SIG-M5 treated with dmso at 0.1 percent for 504 hours (cell line): ENCODE results near the gene ZNRF2.
"Not testable (repeated sequence)": the region's sequence is repeated elsewhere in the genome, so short reads cannot be mapped to it uniquely, and the experiment has no call there.

Experiments
- DNase-seq: peaks from one replicate; lab custom pipeline; 2025; ENCODE audit not compliant: unreplicated experiment; lab: John Stamatoyannopoulos, UW

Gene ZNRF2

GRCh38 chr7:30287625-30288024 lies 3.2 kb downstream of the ZNRF2 start:
- not testable (repeated sequence) for DNase-seq

DNA sequence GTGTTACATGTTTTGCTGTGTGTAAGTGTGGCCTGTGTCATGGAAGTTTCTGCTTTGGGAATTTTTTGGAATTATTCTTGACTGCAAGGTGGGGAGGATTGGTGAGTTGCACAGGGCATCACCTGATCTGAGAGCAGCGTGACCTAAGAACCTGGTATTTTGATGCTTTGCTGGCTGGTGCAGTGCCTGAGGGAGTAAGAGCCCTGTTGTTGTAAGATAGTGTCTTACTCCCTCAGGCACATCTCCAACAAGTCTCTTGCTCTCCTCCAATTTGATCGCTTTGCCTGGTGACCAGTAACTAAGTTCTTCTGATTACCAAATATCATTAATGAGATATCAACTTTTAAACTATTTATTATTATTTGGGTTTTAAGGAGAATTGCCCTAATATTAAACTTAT lies 5.2 kb downstream of the ZNRF2 start:
- DNase-seq = not testable (repeated sequence)

DNA sequence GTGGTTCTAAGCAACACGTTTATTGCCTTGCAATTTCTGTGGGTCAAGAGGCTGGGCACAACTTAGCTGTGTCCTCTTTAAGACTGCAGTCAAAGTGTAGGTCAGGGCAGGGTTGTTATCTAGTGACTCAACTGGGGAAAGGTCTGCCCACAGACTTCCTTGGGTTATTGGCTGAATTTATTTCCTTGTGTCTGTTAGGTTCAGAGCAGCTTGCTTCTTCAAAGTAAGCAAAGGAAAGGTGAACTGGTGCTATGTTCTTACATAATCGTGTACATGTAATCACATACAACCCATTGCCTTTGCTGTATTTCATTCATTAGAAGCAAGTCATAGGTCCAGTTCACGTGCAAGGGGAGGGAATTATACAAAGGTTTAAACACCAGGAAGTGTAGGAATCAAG lies 5.9 kb downstream of the ZNRF2 start:
- peak; percentile 38 for DNase-seq

GRCh38 chr7:30292416-30293038 lies 8.1 kb downstream of the ZNRF2 start:
- DNase-seq = not testable (repeated sequence)

- DNase-seq = not testable (repeated sequence)
Observed at GRCh38 chr7:30296304-30296703, 11.9 kb downstream of the ZNRF2 start.

GRCh38 chr7:30297499-30297898 lies 13.1 kb downstream of the ZNRF2 start:
- DNase-seq = not testable (repeated sequence)

- DNase-seq = not testable (repeated sequence)
Observed at GRCh38 chr7:30298409-30298808, 14.0 kb downstream of the ZNRF2 start.

DNA sequence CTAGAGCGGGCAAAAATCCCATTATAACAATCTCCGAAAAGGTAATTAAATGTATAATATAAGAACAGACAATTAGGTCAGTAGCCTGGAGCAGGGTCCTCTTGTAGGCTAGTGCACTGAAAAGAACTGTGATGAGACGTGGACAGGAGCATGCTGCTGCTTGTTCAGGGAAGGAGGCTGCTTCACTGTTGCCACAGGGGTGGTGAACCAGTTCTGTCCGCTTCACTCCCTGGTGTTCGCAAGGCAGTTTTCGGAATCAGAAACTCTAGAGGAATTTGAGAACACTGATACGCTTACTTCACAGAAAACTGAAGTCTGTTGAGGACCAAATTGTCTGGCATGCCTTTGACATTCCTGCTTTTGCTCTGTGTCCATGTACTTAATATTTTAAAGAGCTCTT lies 17.4 kb downstream of the ZNRF2 start:
- no peak for DNase-seq

GRCh38 chr7:30302656-30303311 lies 18.4 kb downstream of the ZNRF2 start:
- no peak for DNase-seq

DNA sequence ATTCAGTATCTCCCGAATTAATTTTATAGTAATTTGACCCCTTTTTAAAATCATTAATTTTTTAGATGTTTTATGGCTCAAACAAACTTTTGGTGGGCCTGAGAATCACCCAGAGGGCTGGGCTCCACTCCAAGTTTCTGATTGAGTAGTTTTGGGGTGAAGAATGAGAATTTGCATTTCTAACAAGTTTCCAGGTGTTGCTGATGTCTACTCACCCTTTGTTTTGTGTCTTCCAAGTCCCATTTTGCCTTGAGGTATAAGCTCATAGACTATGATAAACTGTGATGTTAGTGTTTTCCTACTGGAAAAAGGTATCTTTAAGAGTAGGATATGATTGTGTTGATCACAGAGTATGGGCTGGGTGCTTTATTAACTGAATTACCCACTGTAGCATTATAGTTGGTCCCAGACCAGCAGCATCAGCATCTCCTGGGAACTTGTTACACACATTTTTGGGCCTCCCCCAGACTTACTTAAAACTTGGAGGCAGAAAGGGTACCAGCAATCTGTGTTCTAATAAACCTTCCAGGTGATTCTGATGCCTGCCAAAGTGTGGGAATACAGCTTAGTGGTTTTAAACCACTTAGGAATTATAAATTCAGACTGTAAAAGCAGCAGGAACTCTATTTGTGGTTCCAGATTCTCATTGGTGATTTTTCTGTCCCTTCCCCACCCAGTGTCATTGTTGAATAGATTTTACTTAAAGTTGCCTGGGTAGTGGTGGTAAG lies 19.1 kb downstream of the ZNRF2 start:
- no peak for DNase-seq

- no peak for DNase-seq
Observed at GRCh38 chr7:30304177-30304884, 19.9 kb downstream of the ZNRF2 start.

- DNase-seq = no peak
Observed at GRCh38 chr7:30306976-30307375, 22.6 kb downstream of the ZNRF2 start.

- peak; percentile 13 for DNase-seq
Observed at GRCh38 chr7:30308389-30308788, 24.0 kb downstream of the ZNRF2 start.

- DNase-seq = no peak
Observed at GRCh38 chr7:30309302-30309701, 24.9 kb downstream of the ZNRF2 start.

DNA sequence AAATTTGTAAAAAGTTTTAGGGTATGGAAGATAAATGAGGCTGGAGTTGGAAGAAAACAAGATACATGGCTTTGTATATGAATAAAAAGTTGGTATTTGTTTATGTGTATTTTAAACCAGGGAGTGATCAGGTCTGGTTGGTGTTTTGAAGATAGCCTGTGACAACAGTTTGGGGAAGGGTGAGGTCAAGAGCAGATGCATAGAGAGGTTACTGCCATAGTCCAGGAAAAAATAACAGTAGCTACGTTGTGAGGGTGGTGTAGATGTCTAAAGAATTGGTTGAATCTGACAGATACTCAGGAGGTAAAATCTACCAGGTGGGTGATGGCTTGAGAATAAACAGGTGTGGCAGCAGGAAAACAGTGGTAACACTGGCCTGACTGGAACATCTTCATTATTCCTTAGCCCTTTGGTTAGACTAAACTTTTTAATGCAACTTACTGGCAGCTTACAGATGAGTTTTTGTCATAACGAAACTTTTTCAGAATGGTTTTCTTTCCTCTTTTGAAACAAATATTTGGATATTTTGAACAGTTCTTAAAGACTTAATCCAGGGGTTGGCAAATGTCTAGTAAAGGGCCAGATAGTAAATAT lies 25.5 kb downstream of the ZNRF2 start:
- DNase-seq = no peak

DNA sequence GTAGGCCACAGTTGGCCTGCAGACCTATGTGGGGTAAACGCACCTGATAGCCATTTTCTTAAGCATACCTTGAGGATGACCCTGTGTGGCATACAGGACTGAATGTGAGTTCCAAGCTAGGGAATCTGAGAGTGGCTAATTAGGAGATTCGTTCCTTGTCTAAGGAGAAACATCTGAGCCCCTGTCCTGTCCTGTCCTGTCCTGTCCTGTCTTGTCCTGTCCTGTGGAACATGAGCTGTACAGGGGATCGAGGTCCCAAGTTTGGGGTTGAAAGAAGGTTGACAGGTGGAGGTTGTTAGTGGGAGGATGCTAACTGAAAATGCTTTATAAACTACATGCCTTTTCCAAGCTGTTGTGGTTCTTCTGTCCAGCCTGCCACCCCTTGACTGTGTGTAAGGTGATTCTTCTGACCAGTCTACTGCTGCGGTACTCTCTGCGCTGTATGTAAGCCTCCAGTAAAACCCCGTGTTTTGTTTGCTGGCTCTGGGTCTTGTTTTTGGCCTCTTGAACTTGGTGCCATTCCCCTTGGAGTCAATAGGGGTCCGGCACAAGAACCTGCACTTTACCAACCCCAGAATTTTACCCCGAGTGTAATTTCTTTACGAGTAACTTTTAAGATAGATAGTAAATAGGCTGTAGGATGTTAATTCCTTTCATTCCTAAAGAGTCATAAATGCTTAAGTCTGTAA lies 26.4 kb downstream of the ZNRF2 start:
- DNase-seq = no peak

DNA sequence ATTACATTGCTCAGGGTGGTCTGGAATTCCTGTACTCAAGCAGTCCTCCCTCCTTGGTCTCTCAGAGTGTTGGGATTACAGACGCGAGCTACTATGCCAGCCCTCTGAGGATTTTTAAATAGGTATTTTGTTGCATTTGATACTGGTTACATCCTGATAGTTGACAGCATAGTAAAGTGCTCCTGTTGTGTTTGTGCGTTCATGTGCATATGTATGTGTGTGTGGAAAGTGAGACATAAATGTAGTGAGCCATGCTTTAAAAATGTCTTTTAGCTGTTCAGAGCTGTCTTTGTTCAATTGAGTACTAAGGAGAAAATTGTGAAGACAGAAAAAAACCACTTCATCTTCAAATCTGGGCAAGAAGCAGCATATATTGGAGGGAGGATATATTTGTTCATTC lies 27.8 kb downstream of the ZNRF2 start:
- no peak for DNase-seq

DNA sequence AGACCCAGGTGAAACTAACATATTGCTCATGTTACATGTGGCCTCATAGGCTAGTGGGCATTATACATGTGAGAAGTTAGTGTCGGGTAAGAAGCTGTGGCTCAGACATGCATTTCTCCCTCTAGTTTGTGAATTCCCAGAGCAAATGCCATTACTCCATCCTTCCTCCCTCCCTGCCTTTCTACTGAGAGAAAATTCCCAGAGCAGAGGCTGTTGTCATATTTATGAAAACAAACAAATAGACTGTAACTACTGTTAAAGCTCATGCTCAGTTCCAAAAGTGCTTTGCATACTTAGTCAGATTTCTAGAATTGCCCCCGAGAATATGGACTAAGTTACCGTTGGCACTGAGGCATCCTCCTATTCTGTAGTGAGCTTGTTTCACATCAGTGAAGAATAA lies 29.0 kb downstream of the ZNRF2 start:
- no peak for DNase-seq

- no peak for DNase-seq
Observed at GRCh38 chr7:30313793-30314192, 29.4 kb downstream of the ZNRF2 start.

DNA sequence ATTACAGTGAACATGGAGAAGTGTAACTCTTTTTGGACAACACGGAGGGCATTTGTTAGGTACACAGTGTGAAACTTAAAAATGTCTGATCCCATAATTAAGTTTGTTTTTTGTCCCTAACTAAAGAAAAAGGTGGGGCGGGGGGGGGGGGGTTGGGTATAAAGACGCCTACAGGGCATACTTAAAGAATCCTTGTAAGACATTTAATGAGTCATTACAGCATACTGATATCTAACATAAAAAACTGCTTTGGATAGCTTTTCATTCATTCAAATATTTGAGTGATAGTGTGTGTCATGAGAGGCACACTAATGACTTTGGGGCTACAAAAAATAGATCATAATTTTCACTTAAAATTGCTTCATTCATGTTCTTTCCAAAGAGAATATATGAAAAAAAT lies 31.2 kb downstream of the ZNRF2 start:
- no peak for DNase-seq

- no peak for DNase-seq
Observed at GRCh38 chr7:30320392-30320791, 36.0 kb downstream of the ZNRF2 start.
